HG02610 (cell line): Measurements from ENCODE around the gene TBC1D24.
A peak's percentile ranks its signal among the peaks of the same experiment; 100 is the strongest.
"Not testable (repeated sequence)": the region's sequence is repeated elsewhere in the genome, so short reads cannot be mapped to it uniquely, and the experiment has no call there.

ENCODE experiments used
- ATAC-seq: cut with Tn5 transposase; IDR thresholded peaks from one replicate; pipeline ENCODE4 v1.9.1; 2021; ENCODE audit warnings: mild to moderate bottlenecking, moderate library complexity; ENCODE audit not compliant: unreplicated experiment

TBC1D24 gene

DNA sequence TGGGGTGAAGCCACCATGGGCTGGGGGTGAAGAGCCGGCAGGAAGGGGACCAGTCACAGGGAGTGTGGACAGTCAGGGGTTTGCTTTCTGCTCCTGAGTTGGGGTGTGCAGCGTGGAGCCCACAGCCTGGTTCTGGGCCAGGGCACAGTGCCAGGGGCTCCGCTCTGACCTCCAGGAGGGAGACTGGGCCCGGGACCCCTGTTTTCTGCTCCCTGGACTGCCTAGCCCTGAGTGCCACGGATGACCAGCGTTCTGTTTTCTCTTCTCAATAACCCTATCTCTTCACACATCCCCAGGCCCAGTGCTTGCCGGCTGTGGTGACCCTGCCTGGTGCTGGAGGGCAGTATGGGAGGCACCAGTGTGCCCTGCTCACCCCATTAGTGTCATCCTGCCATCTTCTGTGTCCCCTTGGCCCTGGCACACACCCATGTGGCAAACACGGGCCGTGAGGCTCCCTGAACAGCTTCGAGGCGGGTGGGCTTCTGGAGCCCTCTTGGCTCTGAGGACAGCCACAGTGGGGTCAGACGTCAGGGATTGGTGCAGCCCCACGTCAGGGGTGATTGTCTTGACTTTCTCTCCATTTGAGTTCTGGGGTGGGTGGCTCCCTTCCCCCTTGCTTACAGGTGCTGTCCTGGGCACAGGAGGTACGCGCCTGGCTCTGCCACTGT lies 55.2 kb downstream of the TBC1D24 start:
- ATAC-seq, result no peak

DNA sequence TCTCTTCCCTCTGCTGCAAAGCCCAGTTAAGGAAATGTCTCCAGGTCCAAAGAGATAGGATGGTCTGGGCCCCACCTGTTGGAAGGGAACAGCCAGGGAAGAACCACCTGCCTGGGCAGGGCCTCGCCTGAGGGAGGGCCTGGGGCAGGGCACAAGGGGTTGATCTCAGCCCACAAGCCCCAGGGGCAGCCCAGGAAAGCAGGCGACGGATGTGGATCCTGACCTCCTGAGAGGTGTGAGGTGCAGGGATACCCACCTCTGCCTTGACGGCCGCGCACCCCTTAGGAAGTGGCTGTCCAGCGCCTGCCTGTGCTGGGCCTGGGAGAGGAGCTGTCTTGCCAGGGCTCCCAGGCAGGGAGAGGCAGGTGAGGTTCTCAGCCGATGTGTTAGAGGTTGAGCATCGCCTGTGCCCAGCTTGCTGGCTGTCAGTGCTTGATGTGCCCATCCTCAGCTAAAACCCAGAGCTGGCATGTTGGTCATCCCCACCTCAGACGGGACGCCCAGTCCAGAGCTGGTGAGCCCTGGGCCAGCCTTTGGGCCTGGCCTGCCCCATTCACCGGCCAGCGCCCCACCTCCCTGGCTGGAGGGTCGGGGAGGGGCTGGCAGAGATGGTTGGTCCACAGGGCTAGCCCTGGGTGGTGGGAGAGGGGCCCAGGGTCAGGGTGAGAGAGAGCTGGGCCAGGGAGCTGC lies 55.8 kb downstream of the TBC1D24 start:
- ATAC-seq, result no peak

- peak; percentile 2 for ATAC-seq
Measured at GRCh38 chr16:2531371-2531695, 56.4 kb downstream of the TBC1D24 start, which contains the start of gene CEMP1. Gene CEMP1, minus strand, starts transcription at chr16:2531408. Its CDS starts 335 bp downstream, at chr16:2531073.

DNA sequence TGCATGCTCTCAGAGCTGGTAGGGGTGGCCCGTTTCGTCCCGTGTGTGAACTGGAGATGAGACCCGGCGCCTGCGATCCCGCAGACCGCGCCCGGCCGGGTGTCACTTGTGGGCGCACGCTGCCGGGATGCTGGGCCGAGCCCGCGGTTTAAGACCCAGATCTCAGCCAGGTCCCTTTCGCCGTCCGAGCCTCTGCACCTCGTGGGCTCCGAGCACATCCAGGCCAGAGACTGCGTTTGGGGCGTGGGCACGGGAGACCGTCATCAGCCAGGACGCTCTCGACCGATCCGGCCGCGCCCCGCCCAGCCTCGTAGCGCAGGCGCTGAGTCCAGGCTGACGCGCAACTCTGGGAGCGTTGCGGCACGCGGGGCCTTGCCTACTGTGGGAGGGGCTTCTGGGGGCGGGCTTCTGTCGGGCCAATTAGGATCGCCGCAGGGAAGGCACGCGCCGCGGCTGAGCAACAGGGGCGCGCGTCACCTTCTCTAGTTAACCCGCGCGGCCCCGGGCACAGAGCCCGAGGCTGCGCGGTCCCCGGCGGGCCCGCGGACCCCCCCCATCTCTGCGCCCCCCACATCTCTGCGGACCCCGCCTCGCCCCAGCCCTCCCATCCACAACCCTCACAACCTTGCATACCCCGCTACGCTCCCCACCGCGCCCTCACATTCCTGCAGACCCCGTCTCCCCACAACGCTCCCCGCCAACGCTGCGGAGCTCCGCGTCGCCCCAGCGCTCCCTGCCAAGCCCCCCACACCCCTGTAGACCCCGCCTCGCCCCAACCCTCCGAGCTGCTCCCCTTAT lies 57.0 kb downstream of the TBC1D24 start:
- peak; percentile 79 for ATAC-seq

DNA sequence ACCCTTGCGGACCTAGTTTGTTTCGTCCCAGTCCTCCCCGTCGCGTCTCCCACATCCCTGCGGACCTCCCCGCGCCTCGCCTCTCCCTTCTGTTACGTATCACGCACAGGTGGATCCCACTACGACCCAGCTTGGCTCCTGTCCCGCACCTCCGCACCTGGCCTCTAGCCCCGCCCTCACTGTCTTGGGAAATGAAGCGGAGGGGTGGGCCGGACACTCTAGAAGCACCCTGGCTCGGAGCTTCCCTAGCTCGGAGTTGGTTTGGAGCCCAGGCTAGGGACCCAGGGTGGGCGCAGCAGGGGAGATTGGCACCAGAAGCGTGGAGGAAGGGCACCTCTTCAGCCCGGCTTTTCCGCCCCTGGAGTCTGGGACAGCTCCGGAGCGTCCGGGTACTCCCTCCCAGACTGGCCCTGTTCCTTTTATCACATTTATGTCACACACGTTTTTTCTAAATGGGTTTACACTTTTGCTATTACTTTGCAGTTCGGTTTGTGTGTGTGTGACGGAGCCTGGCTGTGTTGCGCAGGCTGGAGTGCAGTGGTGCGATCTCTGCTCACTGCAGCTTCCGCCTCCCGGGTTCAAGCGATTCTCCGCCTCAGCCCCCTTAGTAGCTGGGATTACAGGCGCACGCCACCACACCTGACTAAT lies 57.7 kb downstream of the TBC1D24 start:
- ATAC-seq, result no peak

DNA sequence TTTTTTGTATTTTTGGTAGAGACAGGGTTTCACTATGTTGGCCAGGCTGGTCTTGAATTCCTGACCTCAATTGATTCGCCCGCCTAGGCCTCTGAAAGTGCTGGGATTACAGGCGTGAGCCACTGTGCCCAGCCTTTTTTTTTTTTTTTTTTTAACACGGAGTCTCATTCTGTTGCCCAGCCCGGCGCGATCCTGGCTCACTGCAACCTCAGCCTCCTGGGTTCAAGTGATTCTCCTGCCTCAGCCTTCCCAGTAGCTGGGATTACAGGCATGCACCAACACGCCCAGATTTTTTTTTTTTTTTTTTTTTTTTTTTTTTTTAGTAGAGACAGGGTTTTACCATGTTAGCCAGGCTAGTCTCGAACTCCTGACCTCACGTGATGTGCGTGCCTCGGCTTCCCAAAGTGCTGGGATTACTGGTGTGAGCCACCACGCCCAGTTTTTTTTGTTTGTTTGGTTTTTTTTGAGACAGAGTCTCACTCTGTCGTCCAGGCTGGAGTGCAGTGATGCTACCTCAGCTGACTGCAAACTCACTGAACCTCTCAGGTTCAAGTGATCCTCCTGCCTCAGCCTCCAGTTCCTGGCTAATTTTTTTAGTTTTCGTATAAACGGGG lies 58.3 kb downstream of the TBC1D24 start:
- ATAC-seq, result not testable (repeated sequence)

- ATAC-seq, result no peak
Measured at GRCh38 chr16:2533912-2534311, 59.0 kb downstream of the TBC1D24 start.

DNA sequence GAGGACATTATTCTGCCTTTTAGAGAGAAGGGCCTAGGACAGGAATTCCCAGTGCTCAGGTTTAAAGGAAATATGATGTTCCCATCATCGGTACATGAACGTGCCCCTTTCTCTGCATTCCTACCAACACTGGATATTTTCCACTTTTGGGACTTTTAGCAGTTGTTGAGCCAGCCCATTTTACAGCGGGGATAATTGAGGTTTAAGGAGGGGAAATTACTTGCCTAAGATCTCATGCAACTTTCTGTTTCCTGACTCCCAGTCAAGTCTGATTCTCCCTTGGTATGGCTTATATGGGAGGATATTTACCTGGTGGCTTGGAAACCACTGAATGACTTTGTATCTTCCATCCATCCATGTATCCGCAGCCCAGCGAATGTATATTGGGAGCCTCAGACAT lies 59.4 kb downstream of the TBC1D24 start:
- not testable (repeated sequence) for ATAC-seq

- no peak for ATAC-seq
Measured at GRCh38 chr16:2535625-2536013, 60.7 kb downstream of the TBC1D24 start.

GRCh38 chr16:2537451-2538379 lies 62.8 kb downstream of the TBC1D24 start, which contains the start of gene PDPK1:
Gene PDPK1, plus strand, starts transcription at chr16:2538021. Its CDS starts 92 bp downstream, at chr16:2538113.
- peak; percentile 78 for ATAC-seq

GRCh38 chr16:2539192-2539844 lies 64.4 kb downstream of the TBC1D24 start:
- ATAC-seq, result not testable (repeated sequence)

DNA sequence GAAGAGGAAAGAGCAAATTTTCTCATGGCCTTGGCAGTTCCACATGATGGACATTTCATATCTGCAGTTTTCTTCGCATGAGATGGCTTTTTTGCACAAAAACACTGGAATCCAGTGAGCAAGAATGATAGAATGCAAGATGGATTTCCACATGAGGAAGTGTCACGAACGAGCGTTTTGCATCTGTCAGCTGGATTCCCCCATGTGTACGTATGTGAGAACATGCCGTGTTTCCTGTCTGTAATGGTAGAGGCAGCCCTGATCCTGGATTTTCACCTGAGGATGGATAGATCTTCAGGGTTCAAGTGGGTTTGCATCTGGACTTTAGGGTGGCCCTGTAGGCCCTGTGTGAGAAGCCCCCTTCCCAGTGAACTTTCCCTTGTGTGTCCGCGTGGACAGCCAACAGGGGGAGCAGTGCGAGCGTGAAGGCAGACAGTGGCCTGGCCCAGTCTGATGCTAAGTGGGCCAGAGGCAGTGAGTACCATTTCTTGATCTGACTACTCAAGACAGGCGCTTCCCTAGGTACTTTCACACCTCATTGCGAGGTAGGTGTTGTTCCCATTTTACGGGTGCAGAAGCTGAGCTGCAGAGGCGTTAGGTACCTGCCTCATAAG lies 65.0 kb downstream of the TBC1D24 start:
- not testable (repeated sequence) for ATAC-seq

DNA sequence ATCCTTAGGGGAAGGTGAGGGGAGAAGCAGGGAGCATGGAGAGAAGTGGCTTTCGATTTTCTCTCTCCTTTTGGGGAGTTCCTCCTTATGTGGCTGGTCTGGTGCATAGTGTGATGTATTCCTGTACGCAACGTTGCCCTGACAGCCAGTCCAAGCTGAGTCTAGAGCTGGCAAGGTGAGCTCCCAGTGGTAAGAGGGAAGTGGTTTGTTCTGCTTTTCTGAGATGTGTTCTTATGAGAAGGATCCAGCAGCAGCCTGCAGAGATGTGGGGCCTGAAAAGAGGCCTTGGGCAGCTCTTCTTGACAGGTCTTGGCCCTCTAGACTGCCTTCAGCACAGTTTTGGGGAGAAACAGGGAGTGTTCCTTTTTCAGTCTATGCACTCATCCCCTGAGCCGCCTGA lies 66.0 kb downstream of the TBC1D24 start:
- not testable (repeated sequence) for ATAC-seq

DNA sequence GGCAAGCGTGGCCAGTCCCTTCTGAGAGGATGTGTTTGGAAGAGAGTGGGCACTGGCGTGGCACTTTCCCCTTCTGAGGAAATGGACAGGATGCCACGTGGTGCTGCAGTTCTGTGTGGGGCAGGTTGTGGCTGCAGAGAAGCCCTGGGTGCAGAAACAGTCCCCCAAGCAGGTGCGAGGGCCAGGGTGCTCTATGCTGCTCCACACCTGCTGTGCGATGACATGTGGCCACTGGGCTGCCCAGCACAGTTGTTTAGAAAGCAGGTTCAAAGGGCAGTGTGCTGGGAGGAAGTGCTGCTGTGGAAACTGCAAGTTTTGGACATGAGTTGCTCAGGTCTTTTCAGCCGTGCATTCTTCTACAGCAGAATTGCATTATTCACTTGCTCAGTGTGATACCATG lies 66.5 kb downstream of the TBC1D24 start:
- ATAC-seq, result not testable (repeated sequence)

DNA sequence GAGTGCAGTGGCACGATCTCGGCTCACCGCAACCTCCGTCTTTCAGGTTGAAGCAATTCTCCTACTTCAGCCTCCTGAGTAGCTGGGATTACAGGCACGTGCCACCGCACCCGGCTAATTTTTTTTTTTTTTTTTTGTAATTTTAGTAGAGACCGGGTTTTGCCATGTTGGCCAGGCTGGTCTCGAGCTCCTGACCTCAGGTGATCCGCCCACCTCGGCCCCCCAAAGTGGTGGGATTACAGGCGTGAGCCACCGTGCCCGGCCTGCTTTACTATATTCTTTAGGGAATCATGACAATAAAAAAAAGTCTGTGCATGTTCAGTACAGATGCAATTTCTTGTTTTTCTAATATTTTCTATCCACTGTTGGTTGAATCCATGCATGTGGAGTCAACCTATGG lies 68.8 kb downstream of the TBC1D24 start:
- ATAC-seq, result not testable (repeated sequence)

DNA sequence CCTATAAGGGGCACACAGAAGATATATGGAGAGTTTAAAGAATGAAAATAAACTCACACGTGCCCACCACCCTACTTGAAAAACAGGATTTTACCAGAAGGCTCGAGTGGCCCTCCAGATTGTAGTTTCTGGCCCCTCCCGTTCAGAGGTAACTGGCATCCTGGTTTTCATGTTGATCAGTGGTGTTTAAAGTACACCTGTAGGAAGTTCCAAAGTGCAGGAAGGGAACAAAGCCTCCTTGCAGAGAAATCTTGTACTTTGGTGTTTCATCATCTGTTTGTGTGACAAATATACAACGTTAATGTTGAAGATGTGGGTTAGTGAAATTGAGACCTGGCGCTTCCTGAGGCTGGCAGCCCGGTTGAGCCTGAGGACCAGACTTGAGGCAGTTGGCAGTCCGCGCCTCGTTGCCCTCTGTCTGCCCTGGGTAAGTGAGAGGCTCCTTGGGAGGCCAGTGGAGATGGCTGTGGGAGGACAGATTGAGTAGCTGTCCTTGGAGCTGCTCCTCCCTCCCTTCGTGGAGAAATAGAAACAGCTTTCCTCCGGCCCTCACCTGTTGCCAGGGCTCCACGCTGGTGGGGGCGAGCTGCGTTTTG lies 75.5 kb downstream of the TBC1D24 start:
- not testable (repeated sequence) for ATAC-seq

DNA sequence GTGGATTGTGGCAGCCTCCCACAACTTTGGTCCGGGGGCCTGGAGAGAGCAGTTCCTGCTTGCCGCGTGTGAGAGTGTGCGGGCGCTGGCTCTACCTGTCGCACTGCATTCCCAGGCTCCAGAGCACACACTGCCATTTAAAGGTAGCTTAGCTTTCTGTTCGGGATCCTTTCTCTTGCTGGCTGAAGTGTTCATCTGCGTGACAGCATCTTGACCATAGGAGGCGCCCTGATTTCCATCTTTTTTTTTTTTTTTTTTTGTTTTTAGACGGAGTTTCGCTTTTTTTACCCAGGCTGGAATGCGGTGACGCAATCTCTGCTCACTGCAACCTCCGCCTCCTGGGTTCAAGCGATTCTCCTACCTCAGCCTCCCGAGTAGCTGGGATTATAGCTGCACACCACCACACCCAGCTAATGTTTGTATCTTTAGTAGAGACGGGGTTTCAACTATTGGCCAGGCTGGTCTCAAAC lies 76.5 kb downstream of the TBC1D24 start:
- ATAC-seq, result not testable (repeated sequence)
